ENCODE results near the gene B4GALT2. TPM values are rescaled to one million over a fixed set of nuclear protein-coding genes. Genes with fewer than 3 reads are reported as not detected.

The B4GALT2 gene
- total RNA-seq, 2 donors from 2014 or later, result 62.7 to 72.7 TPM

DNA sequence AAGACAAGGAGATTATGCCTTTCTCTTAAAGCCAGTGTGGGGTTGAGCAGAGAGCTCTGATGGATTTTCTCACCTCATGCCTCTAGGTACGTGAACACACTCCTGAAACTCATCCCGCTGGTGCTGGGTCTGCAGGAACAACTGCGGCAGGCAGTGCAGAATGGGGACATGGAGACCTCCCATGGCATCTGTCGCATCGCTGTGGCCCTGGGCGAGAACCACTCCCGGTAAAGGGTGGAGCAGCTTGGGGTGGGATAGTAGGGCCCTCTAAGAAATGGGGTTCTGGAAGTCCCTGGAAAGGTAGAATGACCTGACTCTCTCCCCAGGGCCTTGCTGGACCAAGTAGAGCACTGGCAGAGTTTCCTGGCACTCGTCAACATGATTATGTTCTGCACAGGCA, 22.8 kb upstream of the B4GALT2 start:
- no peaks in the 10 kb centered on the region for H3K4me1 ChIP-seq (ENCODE audit: control insufficient read depth, insufficient read depth, low read length)
- H3K4me3 ChIP-seq (ENCODE audit: low read length), result no peak overlapping the region
- no peak overlapping the region for H3K9ac ChIP-seq (ENCODE audit: extremely low read depth, low read length, poor library complexity, severe bottlenecking)
- Mint-ChIP-seq H3K9me3 (no peaks in the 10 kb centered on the region), H3K27ac (no peak overlapping the region), H3K4me3 (no peak overlapping the region), H3K27me3 (ENCODE audit: insufficient read depth) (no peaks in the 10 kb centered on the region), H3K4me1 (peaks cover 10% of the 10 kb centered on the region), H3K36me3 (ENCODE audit: low read depth) (peaks cover 11% of the 10 kb centered on the region)
- no peak for DNase-seq
- no peaks in the 10 kb centered on the region for H3K27me3 ChIP-seq (ENCODE audit: control insufficient read depth, insufficient read depth, low read length, poor library complexity, severe bottlenecking)
- H3K9me3 ChIP-seq (ENCODE audit: control insufficient read depth, low read length), result no peaks in the 10 kb centered on the region
- TF ChIP-seq, protein P1, sequence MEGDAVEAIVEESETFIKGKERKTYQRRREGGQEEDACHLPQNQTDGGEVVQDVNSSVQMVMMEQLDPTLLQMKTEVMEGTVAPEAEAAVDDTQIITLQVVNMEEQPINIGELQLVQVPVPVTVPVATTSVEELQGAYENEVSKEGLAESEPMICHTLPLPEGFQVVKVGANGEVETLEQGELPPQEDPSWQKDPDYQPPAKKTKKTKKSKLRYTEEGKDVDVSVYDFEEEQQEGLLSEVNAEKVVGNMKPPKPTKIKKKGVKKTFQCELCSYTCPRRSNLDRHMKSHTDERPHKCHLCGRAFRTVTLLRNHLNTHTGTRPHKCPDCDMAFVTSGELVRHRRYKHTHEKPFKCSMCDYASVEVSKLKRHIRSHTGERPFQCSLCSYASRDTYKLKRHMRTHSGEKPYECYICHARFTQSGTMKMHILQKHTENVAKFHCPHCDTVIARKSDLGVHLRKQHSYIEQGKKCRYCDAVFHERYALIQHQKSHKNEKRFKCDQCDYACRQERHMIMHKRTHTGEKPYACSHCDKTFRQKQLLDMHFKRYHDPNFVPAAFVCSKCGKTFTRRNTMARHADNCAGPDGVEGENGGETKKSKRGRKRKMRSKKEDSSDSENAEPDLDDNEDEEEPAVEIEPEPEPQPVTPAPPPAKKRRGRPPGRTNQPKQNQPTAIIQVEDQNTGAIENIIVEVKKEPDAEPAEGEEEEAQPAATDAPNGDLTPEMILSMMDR (conservative IDR thresholded peaks at IDR 0.05), result no peak
- no peak overlapping the region for H3K27ac ChIP-seq (ENCODE audit: low read depth, low read length)
- H3K36me3 ChIP-seq (ENCODE audit: control insufficient read depth, insufficient read depth, low read length), result peaks cover 30% of the 10 kb centered on the region
- 93 to 96% methylated on average over 8 of the region's 8 CpGs for WGBS, 2 experiments (ENCODE audit: insufficient coverage in 1 of 2, insufficient read length in 1 of 2)

DNA sequence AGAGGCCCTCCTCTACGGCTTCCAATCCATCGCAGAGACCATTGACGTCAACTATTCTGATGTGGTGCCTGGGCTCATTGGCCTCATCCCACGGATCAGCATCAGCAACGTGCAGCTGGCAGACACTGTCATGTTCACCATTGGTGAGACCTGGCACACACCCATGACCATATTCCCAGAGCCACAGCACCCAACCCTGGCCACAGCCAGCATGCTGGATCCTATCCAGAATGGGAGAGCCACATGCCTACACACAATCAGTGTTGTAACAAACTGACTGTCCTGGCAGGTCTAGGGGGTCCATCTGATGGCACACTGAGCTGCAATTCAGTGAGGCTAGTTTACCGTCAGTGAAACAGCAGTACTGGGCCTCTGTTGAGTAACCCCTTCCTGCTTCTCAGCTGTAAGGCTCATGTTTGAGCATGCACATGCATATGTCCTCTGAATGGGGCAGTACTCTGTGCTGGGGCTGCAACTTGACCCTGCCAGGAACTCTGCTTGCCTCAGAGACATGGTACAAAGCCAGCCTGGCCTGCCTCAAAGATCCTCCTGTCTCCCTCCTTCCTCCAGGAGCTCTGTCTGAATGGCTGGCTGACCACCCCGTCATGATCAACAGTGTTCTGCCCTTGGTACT, 21.5 kb upstream of the B4GALT2 start:
- Mint-ChIP-seq H3K27ac (no peak overlapping the region), H3K27me3 (ENCODE audit: insufficient read depth) (no peaks in the 10 kb centered on the region), H3K9me3 (no peaks in the 10 kb centered on the region)

GRCh38 chr1:43958351-43959255, 20.4 kb upstream of the B4GALT2 start:
- Mint-ChIP-seq H3K9me3 (no peaks in the 10 kb centered on the region), H3K4me1 (peaks cover 10% of the 10 kb centered on the region), H3K36me3 (ENCODE audit: low read depth) (peaks cover 16% of the 10 kb centered on the region), H3K4me3 (no peak overlapping the region), H3K27ac (no peak overlapping the region), H3K27me3 (ENCODE audit: insufficient read depth) (no peaks in the 10 kb centered on the region)
- Histone ChIP-seq H3K27ac (ENCODE audit: low read depth, low read length) (no peak overlapping the region), H3K9me3 (ENCODE audit: control insufficient read depth, low read length) (no peaks in the 10 kb centered on the region), H3K27me3 (ENCODE audit: control insufficient read depth, insufficient read depth, low read length, poor library complexity, severe bottlenecking) (no peaks in the 10 kb centered on the region), H3K36me3 (ENCODE audit: control insufficient read depth, insufficient read depth, low read length) (peaks cover 30% of the 10 kb centered on the region), H3K9ac (ENCODE audit: extremely low read depth, low read length, poor library complexity, severe bottlenecking) (no peak overlapping the region), H3K4me3 (ENCODE audit: low read length) (no peak overlapping the region), H3K4me1 (ENCODE audit: control insufficient read depth, insufficient read depth, low read length) (no peaks in the 10 kb centered on the region)
- TF ChIP-seq, protein P1 (conservative IDR thresholded peaks at IDR 0.05), result no peak
- 88 to 95% methylated on average over 3 to 9 of the region's 9 CpGs for WGBS, 2 experiments (ENCODE audit: insufficient coverage in 1 of 2, insufficient read length in 1 of 2)
- no peak for DNase-seq

More for the DNA sequence above, 21.5 kb upstream of the B4GALT2 start:
- H3K27ac ChIP-seq (ENCODE audit: low read depth, low read length), result no peak overlapping the region
- H3K4me1 ChIP-seq (ENCODE audit: control insufficient read depth, insufficient read depth, low read length), result no peaks in the 10 kb centered on the region
- no peak overlapping the region for H3K4me3 Mint-ChIP-seq
- H3K36me3 ChIP-seq (ENCODE audit: control insufficient read depth, insufficient read depth, low read length), result peaks cover 30% of the 10 kb centered on the region
- no peaks in the 10 kb centered on the region for H3K9me3 ChIP-seq (ENCODE audit: control insufficient read depth, low read length)
- TF ChIP-seq, protein P1 (conservative IDR thresholded peaks at IDR 0.05), result no peak
- peaks cover 16% of the 10 kb centered on the region for H3K36me3 Mint-ChIP-seq (ENCODE audit: low read depth)
- H3K27me3 ChIP-seq (ENCODE audit: control insufficient read depth, insufficient read depth, low read length, poor library complexity, severe bottlenecking), result no peaks in the 10 kb centered on the region
- WGBS, 2 experiments (ENCODE audit: insufficient coverage in 1 of 2, insufficient read length in 1 of 2), result 92 to 93% methylated on average over 7 of the region's 7 CpGs
- H3K9ac ChIP-seq (ENCODE audit: extremely low read depth, low read length, poor library complexity, severe bottlenecking), result no peak overlapping the region
- DNase-seq, result no peak
- H3K4me1 Mint-ChIP-seq, result peaks cover 10% of the 10 kb centered on the region
- no peak overlapping the region for H3K4me3 ChIP-seq (ENCODE audit: low read length)

All from endodermal cell (in vitro differentiated cells).